HEK293 (cell line): ENCODE measurements around the gene NABP2.

Experiments used
- IKZF3 ChIP-seq: fragments of 450-650 bp; IDR thresholded peaks from 2 replicates; pipeline ENCODE4 v1.5.0; 2018; ENCODE audit warnings: missing biosample characterization, mild to moderate bottlenecking, missing genetic modification characterization, moderate library complexity
- INSM2 ChIP-seq: fragments of 450-650 bp; formaldehyde crosslinking; IDR thresholded peaks from 2 replicates; pipeline ENCODE4 v1.5.1; 2016; ENCODE audit warnings: missing biosample characterization, missing genetic modification characterization
- KLF10 ChIP-seq: fragments of 450-650 bp; IDR thresholded peaks from 2 replicates; pipeline ENCODE4 v1.5.1; 2018; ENCODE audit warnings: missing biosample characterization, mild to moderate bottlenecking, missing genetic modification characterization
- KLF17 ChIP-seq: fragments of 450-650 bp; formaldehyde crosslinking; IDR thresholded peaks from 2 replicates; pipeline ENCODE4 v1.5.1; 2016; ENCODE audit warnings: missing biosample characterization, missing genetic modification characterization
- MYNN ChIP-seq: fragments of 450-650 bp; formaldehyde crosslinking; IDR thresholded peaks from 2 replicates; pipeline ENCODE4 v1.5.1; 2016; ENCODE audit warnings: missing biosample characterization, missing genetic modification characterization, borderline replicate concordance
- PBX3 ChIP-seq: sonication (generic); formaldehyde crosslinking; IDR thresholded peaks from 2 replicates; pipeline ENCODE4 v1.8.1; 2022; ENCODE audit warnings: mild to moderate bottlenecking, moderate library complexity, missing genetic modification reagents
- PRDM1 ChIP-seq: fragments of 450-650 bp; formaldehyde crosslinking; IDR thresholded peaks from 2 replicates; pipeline ENCODE4; 2016; ENCODE audit warnings: missing biosample characterization, missing genetic modification characterization
- PRDM6 ChIP-seq: fragments of 450-650 bp; formaldehyde crosslinking; IDR thresholded peaks from 2 replicates; pipeline ENCODE4 v1.5.1; 2017; ENCODE audit warnings: missing biosample characterization, missing genetic modification characterization
- REST ChIP-seq: fragments of 450-650 bp; formaldehyde crosslinking; IDR thresholded peaks from 2 replicates; pipeline ENCODE4 v1.5.1; 2016; ENCODE audit warnings: missing biosample characterization, missing genetic modification characterization
- TCF7L2 ChIP-seq: IDR thresholded peaks from 2 replicates; pipeline ENCODE4 v1.6.1; 2011; ENCODE audit warnings: low read depth, mild to moderate bottlenecking, inconsistent platforms, low read length, moderate library complexity, borderline replicate concordance
- TSHZ1 ChIP-seq: fragments of 450-650 bp; formaldehyde crosslinking; IDR thresholded peaks from 2 replicates; pipeline ENCODE4 v1.5.1; 2016; ENCODE audit warnings: missing biosample characterization, missing genetic modification characterization, borderline replicate concordance
- YY1 ChIP-seq: fragments of 450-650 bp; formaldehyde crosslinking; IDR thresholded peaks from 2 replicates; pipeline ENCODE4 v1.5.1; 2018; ENCODE audit warnings: missing biosample characterization, missing genetic modification characterization
- YY2 ChIP-seq: fragments of 450-650 bp; formaldehyde crosslinking; IDR thresholded peaks from 2 replicates; pipeline ENCODE4 v1.5.1; 2016; ENCODE audit warnings: missing biosample characterization, missing genetic modification characterization
- ZBTB48 ChIP-seq: fragments of 450-650 bp; formaldehyde crosslinking; IDR thresholded peaks from 2 replicates; pipeline ENCODE4 v1.5.1; 2016; ENCODE audit warnings: missing biosample characterization, missing genetic modification characterization
- ZNF26 ChIP-seq: fragments of 450-650 bp; formaldehyde crosslinking; IDR thresholded peaks from 2 replicates; pipeline ENCODE4 v1.5.1; 2016; ENCODE audit warnings: missing biosample characterization, missing genetic modification characterization
- ZNF292 ChIP-seq: fragments of 450-650 bp; formaldehyde crosslinking; IDR thresholded peaks from 2 replicates; pipeline ENCODE4 v1.5.1; 2016; ENCODE audit warnings: low read depth, missing biosample characterization, missing genetic modification characterization, borderline replicate concordance
- ZNF324 ChIP-seq: fragments of 450-650 bp; formaldehyde crosslinking; IDR thresholded peaks from 2 replicates; pipeline ENCODE4 v1.5.1; 2016; ENCODE audit warnings: missing biosample characterization, missing genetic modification characterization
- ZNF354C ChIP-seq: fragments of 450-650 bp; formaldehyde crosslinking; IDR thresholded peaks from 2 replicates; pipeline ENCODE4 v1.5.1; 2016; ENCODE audit warnings: missing biosample characterization, missing genetic modification characterization, low read depth, borderline replicate concordance
- ZNF426 ChIP-seq: fragments of 450-650 bp; formaldehyde crosslinking; IDR thresholded peaks from 2 replicates; pipeline ENCODE4 v1.5.1; 2017; ENCODE audit warnings: missing biosample characterization, missing genetic modification characterization, mild to moderate bottlenecking, inconsistent platforms, moderate library complexity
- ZNF549 ChIP-seq: fragments of 450-650 bp; IDR thresholded peaks from 2 replicates; pipeline ENCODE4 v1.5.1; 2018; ENCODE audit warnings: missing biosample characterization, missing genetic modification characterization, mild to moderate bottlenecking, inconsistent platforms, moderate library complexity
- ZNF645 ChIP-seq: fragments of 450-650 bp; formaldehyde crosslinking; IDR thresholded peaks from 2 replicates; pipeline ENCODE4; 2016; ENCODE audit warnings: missing biosample characterization, missing genetic modification characterization
- ZNF654 ChIP-seq: fragments of 450-650 bp; formaldehyde crosslinking; IDR thresholded peaks from 2 replicates; pipeline ENCODE4 v1.5.1; 2016; ENCODE audit warnings: low read depth, missing biosample characterization, missing genetic modification characterization
- ZNF701 ChIP-seq: fragments of 450-650 bp; formaldehyde crosslinking; IDR thresholded peaks from 2 replicates; pipeline ENCODE4 v1.5.1; 2016; ENCODE audit warnings: missing biosample characterization, missing genetic modification characterization

NABP2 gene

GRCh38 chr12:56189099-56189917 lies 34.8 kb upstream of the NABP2 start, which contains the start of gene SMARCC2 (continued):
- TF ChIP-seq TSHZ1 (no peak), PBX3 (CRISPR knock-in tag) (no peak), PRDM1 (tag by site-specific recombination) (peak; percentile 90), ZNF549 (tag by site-specific recombination) (no peak), MYNN (tag by site-specific recombination) (no peak), KLF17 (tag by site-specific recombination) (no peak), YY1 (tag by site-specific recombination) (peak; percentile 50; the same call in 1 of the 2 replicates), ZNF426 (tag by site-specific recombination) (no peak), KLF10 (0 out of 2 replicates have a peak, but pooled peaks have one; percentile 32), ZNF26 (tag by site-specific recombination) (no peak), REST (tag by site-specific recombination) (no peak), ZBTB48 (no peak), INSM2 (tag by site-specific recombination) (no peak), ZNF324 (tag by site-specific recombination) (no peak), ZNF645 (no peak), ZNF654 (tag by site-specific recombination) (peak; percentile 40), ZNF701 (tag by site-specific recombination) (no peak), TCF7L2 (no peak), PRDM6 (tag by site-specific recombination) (no peak), YY2 (tag by site-specific recombination) (no peak), IKZF3 (peak; percentile 94), ZNF354C (no peak), ZNF292 (no peak)
